ENCODE results near the gene SMYD5. TPM values are rescaled to one million over a fixed set of nuclear protein-coding genes. Genes with fewer than 3 reads are reported as not detected.

The SMYD5 gene
- polyA plus RNA-seq, 1 of the 3 experiments (the other 2 are of a cell fraction): 21.4 TPM

DNA sequence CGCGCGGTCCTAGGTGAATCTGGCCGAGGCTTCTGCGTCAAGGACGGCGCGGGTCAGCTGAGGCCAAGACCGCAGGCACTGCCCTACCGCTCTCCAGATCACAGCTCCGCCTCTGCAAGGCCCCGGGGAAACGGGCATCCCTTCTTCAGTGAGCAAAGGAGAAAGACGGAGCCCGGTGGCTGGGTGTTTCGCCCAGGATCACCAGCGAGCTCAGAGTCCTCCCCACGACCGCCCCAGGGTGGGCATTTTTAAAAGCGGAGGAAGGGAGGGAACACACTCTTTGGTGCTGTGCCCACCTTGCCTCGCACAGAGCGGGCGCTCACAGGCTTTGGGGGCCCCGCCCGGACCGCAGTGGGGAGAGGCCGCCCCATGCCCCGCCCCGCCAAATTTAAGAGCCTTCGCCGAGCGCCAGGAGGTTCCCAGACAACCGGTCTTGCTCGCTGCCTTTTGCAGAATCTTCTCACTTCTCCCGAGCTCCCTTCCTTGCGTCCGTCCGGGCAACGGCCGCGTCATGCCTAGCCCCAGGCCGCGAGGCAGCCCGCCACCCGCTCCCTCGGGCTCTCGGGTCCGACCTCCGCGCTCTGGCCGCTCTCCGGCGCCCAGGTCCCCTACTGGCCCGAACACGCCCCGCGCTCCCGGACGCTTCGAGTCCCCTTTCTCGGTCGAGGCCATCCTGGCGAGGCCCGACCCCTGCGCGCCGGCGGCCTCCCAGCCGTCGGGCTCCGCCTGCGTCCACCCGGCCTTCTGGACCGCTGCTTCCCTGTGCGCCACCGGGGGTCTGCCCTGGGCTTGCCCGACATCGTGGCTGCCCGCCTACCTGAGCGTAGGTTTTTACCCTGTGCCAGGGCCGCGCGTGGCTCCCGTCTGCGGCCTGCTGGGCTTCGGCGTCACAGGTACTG, 11.6 kb upstream of the SMYD5 start, which contains the start of gene NOTO:
Gene NOTO (plus strand): TSS at position 419 of the 899 bp plus-strand sequence. CDS start 93 bp downstream, at position 512.
- Histone ChIP-seq H3K4me1 (ENCODE audit: control insufficient read depth in 1 of 2, insufficient read depth in 2 of 2, low read depth in 1 of 2, low read length in 1 of 2) (no peaks in the 10 kb centered on the region), H3K27ac (ENCODE audit: low read depth in 2 of 2, low read length in 1 of 2) (no peak within 1 kb of the TSS), H3K27me3 (ENCODE audit: insufficient read depth) (peaks cover 72% of the 10 kb centered on the region), H3K9ac (no peak within 1 kb of the TSS), H3K79me2 (ENCODE audit: insufficient read depth) (no peaks in the 10 kb centered on the region), H3F3A (replicated peaks; ENCODE audit: insufficient read depth) (peaks cover 3% of the 10 kb centered on the region), H3K4me2 (0 out of 2 replicates have a peak within 1 kb of the TSS, but pooled peaks have one; percentile 15), H3K4me3 (ENCODE audit: low read depth in 2 of 2, low read length in 1 of 2) (no peak within 1 kb of the TSS), H2AFZ (ENCODE audit: low read depth) (no peak within 1 kb of the TSS), H4K20me1 (ENCODE audit: insufficient read depth) (no peaks in the 10 kb centered on the region), H3K36me3 (replicated peaks in 1 of 2; ENCODE audit: control insufficient read depth in 1 of 2, insufficient read depth in 2 of 2, low read length in 1 of 2) (no peaks in the 10 kb centered on the region), H3K9me2 (no peaks in the 10 kb centered on the region), H3K9me3 (no peaks in the 10 kb centered on the region)
- 9% methylated on average over 50 of the region's 87 CpGs for WGBS (ENCODE audit: low lambda C conversion rate)
- peak; percentile 73 for DNase-seq
- peak; percentile 86; the same call in 1 of the 2 replicates for TF ChIP-seq EZH2phosphoT487 (IDR thresholded peaks at IDR 0.05; ENCODE audit: borderline replicate concordance, low read depth)
- TF ChIP-seq, protein P1, sequence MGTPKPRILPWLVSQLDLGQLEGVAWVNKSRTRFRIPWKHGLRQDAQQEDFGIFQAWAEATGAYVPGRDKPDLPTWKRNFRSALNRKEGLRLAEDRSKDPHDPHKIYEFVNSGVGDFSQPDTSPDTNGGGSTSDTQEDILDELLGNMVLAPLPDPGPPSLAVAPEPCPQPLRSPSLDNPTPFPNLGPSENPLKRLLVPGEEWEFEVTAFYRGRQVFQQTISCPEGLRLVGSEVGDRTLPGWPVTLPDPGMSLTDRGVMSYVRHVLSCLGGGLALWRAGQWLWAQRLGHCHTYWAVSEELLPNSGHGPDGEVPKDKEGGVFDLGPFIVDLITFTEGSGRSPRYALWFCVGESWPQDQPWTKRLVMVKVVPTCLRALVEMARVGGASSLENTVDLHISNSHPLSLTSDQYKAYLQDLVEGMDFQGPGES (IDR thresholded peaks at IDR 0.05; ENCODE audit: low read depth, low read length): no peak
- ChIA-PET CTCF (interaction anchor here (0.7 to 4.2 kb wide), 6 partner anchors 10 to 409 kb away, joined by 3 to 19 read pairs (median 4); no protein-coding TSS in a partner anchor), POLR2A (no interaction called here)

DNA sequence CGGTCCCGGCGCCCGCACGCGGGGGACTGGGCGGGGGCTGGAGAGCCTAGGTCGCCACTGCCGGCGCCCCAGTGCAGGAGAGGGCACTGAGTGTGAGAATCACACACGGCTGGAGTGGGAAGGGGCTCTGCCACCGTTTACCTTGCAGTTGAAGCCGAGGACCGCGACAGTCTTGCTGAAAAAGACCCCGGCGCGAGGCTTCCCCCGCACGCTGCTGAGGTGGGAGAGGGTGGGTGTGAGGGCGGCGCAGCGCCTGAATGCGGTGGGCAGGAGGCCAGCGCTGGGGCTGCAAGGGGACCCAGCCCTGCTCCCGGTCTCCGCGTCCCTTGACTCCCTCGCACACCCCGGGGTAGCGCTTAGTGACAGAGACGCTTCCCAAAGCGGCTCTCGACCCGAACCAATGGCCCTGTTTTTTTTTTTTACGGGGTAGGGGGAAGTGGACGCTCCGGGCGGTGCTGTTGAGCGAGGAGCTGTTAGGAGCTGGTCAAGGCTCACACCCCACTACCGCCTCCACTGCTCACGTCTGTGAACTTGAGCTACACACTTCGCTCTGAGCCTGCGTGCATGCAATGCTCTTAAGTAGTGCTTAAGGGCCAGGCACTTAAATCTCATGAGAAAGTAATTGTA, 10.9 kb upstream of the SMYD5 start:
- DNase-seq: peak; percentile 60
- CTCF ChIA-PET: interaction anchor here (0.6 to 2.0 kb wide), 3 partner anchors 10 to 75 kb away, joined by 3 to 7 read pairs (median 7); no protein-coding TSS in a partner anchor
- TF ChIP-seq RCOR1 (IDR thresholded peaks at IDR 0.05; ENCODE audit: low read length) (no peak), EZH2phosphoT487 (IDR thresholded peaks at IDR 0.05; ENCODE audit: borderline replicate concordance, low read depth) (peak; percentile 7; the same call in 1 of the 2 replicates)

DNA sequence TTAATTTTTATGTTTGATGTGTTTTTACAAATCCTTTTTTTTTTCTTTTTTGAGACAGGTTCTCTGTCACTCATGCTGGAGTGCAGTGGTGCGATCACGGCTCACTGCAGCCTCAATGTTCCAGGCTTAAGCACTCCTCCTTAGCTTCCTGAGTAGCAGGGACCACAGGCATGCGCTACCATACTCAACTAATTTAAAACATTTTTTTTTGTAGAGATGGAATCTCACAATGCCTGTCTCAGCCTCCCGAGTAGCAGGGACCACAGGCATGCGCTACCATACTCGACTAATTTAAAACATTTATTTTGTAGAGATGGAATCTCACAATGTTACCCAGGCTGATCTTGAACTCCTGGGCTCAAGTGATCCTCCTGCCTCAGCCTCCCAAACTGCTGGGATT, 8.4 kb upstream of the SMYD5 start:
- Histone ChIP-seq H3K27me3 (ENCODE audit: insufficient read depth) (peaks cover 53% of the 10 kb centered on the region), H3K4me2 (no peak overlapping the region), H3F3A (replicated peaks; ENCODE audit: insufficient read depth) (peaks cover 3% of the 10 kb centered on the region), H3K27ac (ENCODE audit: low read depth in 2 of 2, low read length in 1 of 2) (no peak overlapping the region), H3K4me1 (ENCODE audit: control insufficient read depth in 1 of 2, insufficient read depth in 2 of 2, low read depth in 1 of 2, low read length in 1 of 2) (no peaks in the 10 kb centered on the region), H3K9me2 (no peaks in the 10 kb centered on the region), H4K20me1 (ENCODE audit: insufficient read depth) (no peaks in the 10 kb centered on the region), H3K4me3 (ENCODE audit: low read depth in 2 of 2, low read length in 1 of 2) (no peak overlapping the region), H3K36me3 (replicated peaks in 1 of 2; ENCODE audit: control insufficient read depth in 1 of 2, insufficient read depth in 2 of 2, low read length in 1 of 2) (no peaks in the 10 kb centered on the region), H3K9ac (no peak overlapping the region), H3K79me2 (ENCODE audit: insufficient read depth) (no peaks in the 10 kb centered on the region), H2AFZ (ENCODE audit: low read depth) (no peak overlapping the region), H3K9me3 (no peaks in the 10 kb centered on the region)
- TF ChIP-seq ELF1 (IDR thresholded peaks at IDR 0.05): no peak
- TF ChIP-seq FOSL2 (IDR thresholded peaks at IDR 0.05; ENCODE audit: borderline replicate concordance, low read depth): no peak
- 14% methylated on average over 6 of the region's 6 CpGs for WGBS (ENCODE audit: low lambda C conversion rate)
- CTCF ChIA-PET: interaction anchor here (0.9 to 8.6 kb wide), 2 partner anchors 17 to 29 kb away, joined by 3 to 74 read pairs; no protein-coding TSS in a partner anchor
- DNase-seq: no peak
- POLR2A ChIA-PET: no interaction called here

More for the DNA sequence above, 10.9 kb upstream of the SMYD5 start:
- POLR2A ChIA-PET: no interaction called here
- H3K4me1 ChIP-seq (ENCODE audit: control insufficient read depth in 1 of 2, insufficient read depth in 2 of 2, low read depth in 1 of 2, low read length in 1 of 2): no peaks in the 10 kb centered on the region
- peaks cover 69% of the 10 kb centered on the region for H3K27me3 ChIP-seq (ENCODE audit: insufficient read depth)
- H4K20me1 ChIP-seq (ENCODE audit: insufficient read depth): no peaks in the 10 kb centered on the region
- no peak overlapping the region for H3K27ac ChIP-seq (ENCODE audit: low read depth in 2 of 2, low read length in 1 of 2)
- H3K4me2 ChIP-seq: 0 out of 2 replicates have a peak overlapping the region, but pooled peaks have one; percentile 15
- no peak overlapping the region for H2AFZ ChIP-seq (ENCODE audit: low read depth)
- no peaks in the 10 kb centered on the region for H3K9me2 ChIP-seq
- H3K36me3 ChIP-seq (replicated peaks in 1 of 2; ENCODE audit: control insufficient read depth in 1 of 2, insufficient read depth in 2 of 2, low read length in 1 of 2): no peaks in the 10 kb centered on the region
- H3K79me2 ChIP-seq (ENCODE audit: insufficient read depth): no peaks in the 10 kb centered on the region
- H3K9ac ChIP-seq: no peak overlapping the region
- no peak overlapping the region for H3K4me3 ChIP-seq (ENCODE audit: low read depth in 2 of 2, low read length in 1 of 2)
- no peaks in the 10 kb centered on the region for H3K9me3 ChIP-seq
- H3F3A ChIP-seq (replicated peaks; ENCODE audit: insufficient read depth): peaks cover 3% of the 10 kb centered on the region
- 18% methylated on average over 28 of the region's 44 CpGs for WGBS (ENCODE audit: low lambda C conversion rate)

Data from SK-N-SH (cell line).